ENCODE results near the gene C20orf96.
"Not testable (repeated sequence)": the region's sequence is repeated elsewhere in the genome, so short reads cannot be mapped to it uniquely, and the experiment has no call there.

Gene C20orf96

DNA sequence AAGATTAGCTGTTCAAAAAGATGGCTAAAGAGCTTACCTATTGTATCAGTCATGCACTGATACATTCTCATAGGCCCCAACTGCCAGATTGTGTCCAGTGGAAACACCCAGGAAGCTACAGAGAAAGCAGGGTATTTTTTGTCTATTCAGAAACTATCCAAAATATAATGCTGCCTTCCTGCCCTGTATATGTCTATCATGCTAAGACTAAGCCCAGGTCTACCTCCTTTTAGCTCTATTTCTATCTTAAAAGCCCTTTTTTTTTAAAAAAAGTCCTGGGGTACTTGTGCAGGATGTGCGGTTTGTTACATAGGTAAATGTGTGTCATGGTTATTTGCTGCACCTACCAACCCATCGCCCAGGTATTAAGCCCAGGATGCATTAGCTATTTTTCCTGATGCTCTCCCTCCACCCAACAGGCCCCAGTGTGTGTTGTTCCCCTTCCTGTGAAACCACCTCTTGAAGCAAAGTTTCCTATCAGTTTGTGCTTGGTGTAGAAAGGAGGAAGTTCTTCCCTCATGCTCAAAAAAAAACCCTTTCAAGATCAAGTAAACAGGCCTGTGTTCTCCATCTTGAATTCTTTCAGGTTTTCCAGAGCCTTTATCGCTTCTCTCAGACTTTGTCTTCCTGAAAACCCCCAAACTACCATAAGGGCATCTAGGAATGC lies 63.0 kb downstream of the C20orf96 start:
- no peak for DNase-seq (ENCODE audit: extremely low read depth, insufficient read length)
- Histone ChIP-seq H3K36me3 (ENCODE audit: control insufficient read depth, insufficient read depth, low read length) (no peaks in the 10 kb centered on the region), H3K27me3 (replicated peaks; ENCODE audit: control insufficient read depth, insufficient read depth, low read length) (no peaks in the 10 kb centered on the region), H3K4me3 (replicated peaks; ENCODE audit: low read depth, low read length) (no peak overlapping the region)
- TF ChIP-seq, protein P1, sequence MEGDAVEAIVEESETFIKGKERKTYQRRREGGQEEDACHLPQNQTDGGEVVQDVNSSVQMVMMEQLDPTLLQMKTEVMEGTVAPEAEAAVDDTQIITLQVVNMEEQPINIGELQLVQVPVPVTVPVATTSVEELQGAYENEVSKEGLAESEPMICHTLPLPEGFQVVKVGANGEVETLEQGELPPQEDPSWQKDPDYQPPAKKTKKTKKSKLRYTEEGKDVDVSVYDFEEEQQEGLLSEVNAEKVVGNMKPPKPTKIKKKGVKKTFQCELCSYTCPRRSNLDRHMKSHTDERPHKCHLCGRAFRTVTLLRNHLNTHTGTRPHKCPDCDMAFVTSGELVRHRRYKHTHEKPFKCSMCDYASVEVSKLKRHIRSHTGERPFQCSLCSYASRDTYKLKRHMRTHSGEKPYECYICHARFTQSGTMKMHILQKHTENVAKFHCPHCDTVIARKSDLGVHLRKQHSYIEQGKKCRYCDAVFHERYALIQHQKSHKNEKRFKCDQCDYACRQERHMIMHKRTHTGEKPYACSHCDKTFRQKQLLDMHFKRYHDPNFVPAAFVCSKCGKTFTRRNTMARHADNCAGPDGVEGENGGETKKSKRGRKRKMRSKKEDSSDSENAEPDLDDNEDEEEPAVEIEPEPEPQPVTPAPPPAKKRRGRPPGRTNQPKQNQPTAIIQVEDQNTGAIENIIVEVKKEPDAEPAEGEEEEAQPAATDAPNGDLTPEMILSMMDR (IDR thresholded peaks at IDR 0.05; ENCODE audit: insufficient read depth, low read length, poor library complexity, severe bottlenecking) = no peak

DNA sequence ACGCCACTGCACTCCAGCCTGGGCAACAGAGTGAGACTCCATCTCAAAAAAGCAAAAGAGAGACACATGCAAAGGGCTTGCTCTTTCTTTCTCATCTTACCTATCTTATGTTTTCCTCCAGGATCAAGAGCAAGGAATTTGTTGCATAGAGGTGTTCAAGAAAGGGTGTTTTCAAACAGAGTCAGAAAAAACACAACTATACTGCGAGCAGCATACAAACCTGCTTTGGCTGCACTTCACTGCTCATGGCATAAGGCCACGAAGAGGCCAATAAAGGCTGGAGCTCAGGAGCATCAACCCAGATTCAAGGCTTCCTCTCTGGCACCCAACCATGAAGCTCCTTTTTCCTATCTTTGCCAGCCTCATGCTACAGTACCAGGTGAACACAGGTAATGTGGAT lies 63.6 kb downstream of the C20orf96 start, which contains the start of gene DEFB129:
TSS of gene DEFB129 (plus strand) at position 301 of the 400 bp plus-strand sequence. CDS start at position 332, 31 bp downstream.
- TF ChIP-seq, protein P1 (IDR thresholded peaks at IDR 0.05; ENCODE audit: insufficient read depth, low read length, poor library complexity, severe bottlenecking) = no peak
- no peak for DNase-seq (ENCODE audit: extremely low read depth, insufficient read length)

DNA sequence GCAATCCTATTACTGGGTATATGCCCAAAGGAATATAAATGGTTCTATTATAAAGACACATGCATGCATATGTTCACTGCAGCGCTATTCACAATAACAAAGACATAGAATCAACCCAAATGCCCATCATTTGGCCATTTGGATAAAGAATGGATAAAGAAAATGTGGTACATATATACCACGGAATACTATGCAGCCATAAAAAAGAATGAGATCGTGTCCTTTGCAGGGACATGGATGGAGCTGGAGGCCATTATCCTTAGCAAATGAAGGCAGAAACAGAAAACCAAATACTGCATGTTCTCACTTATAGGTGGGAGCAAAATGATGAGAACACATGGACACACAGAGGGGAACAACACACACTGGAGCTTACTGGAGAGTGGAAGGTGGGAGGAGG lies 64.7 kb downstream of the C20orf96 start:
- not testable (repeated sequence) for H3K27me3 ChIP-seq (replicated peaks; ENCODE audit: control insufficient read depth, insufficient read depth, low read length); DNase-seq (ENCODE audit: extremely low read depth, insufficient read length); H3K4me3 ChIP-seq (replicated peaks; ENCODE audit: low read depth, low read length); H3K36me3 ChIP-seq (ENCODE audit: control insufficient read depth, insufficient read depth, low read length)

More for the DNA sequence above, 63.6 kb downstream of the C20orf96 start, which contains the start of gene DEFB129:
- Histone ChIP-seq H3K27me3 (replicated peaks; ENCODE audit: control insufficient read depth, insufficient read depth, low read length) (no peaks in the 10 kb centered on the region), H3K4me3 (replicated peaks; ENCODE audit: low read depth, low read length) (no peak within 1 kb of the TSS), H3K36me3 (ENCODE audit: control insufficient read depth, insufficient read depth, low read length) (no peaks in the 10 kb centered on the region)

DNA sequence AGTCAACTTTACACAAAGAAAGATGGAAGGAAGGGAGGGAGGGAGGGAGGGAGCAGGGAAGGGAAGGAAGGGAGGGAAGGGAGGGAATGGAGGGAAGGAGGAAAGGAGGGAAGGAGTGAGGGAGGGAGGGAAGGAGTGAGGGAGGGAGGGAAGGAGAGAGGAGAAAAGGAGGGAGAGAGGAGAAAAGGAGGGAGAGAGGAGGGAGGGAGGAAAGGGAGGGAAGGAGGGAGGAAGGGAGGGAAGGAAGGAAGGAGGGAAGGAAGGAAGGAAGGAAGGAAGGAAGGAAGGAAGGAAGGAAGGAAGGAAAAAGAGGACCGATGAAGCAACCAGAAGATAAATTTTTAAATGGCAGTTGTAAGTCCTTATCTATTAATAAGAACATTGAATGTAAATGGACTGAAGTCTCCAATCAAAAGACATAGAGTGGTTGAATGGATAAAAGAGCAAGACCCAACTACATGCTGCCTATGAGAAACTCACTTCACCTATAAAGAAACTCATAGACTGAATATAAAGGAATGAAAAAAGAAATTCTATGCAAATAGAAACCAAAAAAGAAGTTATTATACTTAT lies 69.2 kb downstream of the C20orf96 start:
- Histone ChIP-seq H3K27me3 (replicated peaks; ENCODE audit: control insufficient read depth, insufficient read depth, low read length) (no peaks in the 10 kb centered on the region), H3K36me3 (ENCODE audit: control insufficient read depth, insufficient read depth, low read length) (no peaks in the 10 kb centered on the region), H3K4me3 (replicated peaks; ENCODE audit: low read depth, low read length) (no peak overlapping the region)
- TF ChIP-seq, protein P1 (IDR thresholded peaks at IDR 0.05; ENCODE audit: insufficient read depth, low read length, poor library complexity, severe bottlenecking) = no peak
- DNase-seq (ENCODE audit: extremely low read depth, insufficient read length) = no peak

Data from GM06990 (cell line).